IPS-NIHi11 (cell line): Measurements from ENCODE around the gene LRRN4.
A peak's percentile ranks its signal among the peaks of the same experiment; 100 is the strongest.
"Not testable (repeated sequence)": the region's sequence is repeated elsewhere in the genome, so short reads cannot be mapped to it uniquely, and the experiment has no call there.

ENCODE experiments used
- DNase-seq: peaks from one replicate; pipeline ENCODE4 v3.0.0; 2012; ENCODE audit warnings: mixed read lengths, low spot score

The LRRN4 gene

DNA sequence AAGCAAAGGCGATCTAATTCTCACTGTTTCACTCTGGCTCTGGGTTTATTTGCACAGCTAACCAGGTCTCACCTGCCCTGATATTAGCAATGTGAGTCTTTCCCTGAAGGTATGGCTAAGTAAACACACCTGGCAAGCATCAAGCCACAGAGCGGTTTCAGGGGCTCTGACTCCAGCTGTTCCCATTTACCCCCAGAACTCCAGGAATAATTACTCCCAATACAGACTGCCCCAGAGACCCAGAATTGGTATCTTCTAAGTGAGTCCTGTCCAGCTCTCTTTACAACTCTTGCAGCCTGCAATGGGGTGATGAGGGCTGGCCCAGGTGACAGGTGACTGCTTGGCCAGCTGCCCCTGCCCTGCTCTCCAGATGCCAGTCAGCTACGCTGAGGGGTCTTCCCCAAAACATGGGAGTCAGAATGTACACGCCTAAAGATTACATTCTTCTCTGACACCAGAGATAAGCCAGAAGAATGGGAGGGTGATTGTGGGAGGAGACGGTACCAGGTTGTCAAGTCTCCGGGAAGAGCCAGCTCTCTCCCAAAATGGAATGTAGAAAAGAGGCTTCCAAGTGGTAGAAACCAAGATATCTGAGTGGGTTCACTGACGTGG, 4.9 kb upstream of the LRRN4 start:
- no peak for DNase-seq

DNA sequence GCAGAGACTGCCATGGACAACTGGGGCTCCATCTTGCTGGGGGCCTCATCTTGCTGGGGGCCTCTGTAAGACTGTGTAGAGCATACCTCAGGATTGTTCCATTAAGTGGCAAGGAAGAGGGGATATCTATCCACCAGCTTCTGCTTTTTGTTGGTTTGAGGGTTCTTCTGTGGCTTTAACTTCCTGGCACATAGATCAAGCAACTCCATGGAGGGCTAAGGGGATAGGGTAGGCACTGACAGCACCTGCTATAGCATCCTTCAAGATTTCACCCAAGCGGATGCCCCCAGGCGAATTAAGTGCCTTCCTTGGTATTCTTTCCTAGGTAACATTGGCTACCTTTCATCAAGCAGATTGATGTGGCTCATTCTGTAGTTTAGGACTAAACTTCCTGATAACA, 3.8 kb upstream of the LRRN4 start:
- no peak for DNase-seq

- DNase-seq, result no peak
Observed at GRCh38 chr20:6057139-6057538, 3.3 kb upstream of the LRRN4 start.

DNA sequence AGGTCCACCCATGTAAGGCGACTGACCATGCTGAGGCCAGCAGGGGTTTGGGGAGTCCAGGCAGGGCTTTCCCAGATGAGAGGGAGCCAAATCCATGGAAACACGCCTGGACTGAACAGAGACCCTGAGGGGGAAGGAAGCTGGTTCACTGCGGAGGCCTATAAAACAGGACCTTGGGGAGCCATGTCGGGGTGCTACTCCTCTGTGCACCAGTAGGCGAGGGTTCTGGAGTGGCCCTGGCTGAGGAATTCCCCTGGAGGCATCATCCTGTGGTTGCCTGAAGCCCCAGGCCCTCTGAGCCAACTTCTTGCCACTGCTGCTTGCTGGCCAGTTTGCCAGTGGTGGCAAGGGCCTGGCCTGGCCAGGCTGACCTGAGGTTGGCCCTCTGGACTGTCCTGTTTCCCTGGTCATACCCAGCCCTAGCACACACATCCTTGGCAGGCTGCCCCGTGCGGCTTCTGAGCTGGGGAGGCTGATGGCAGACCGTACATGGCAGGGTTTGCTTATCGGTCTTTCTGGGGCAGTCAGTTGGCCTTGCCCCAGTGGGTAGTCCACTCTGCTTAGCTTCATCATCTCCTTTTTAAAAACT, 2.2 kb upstream of the LRRN4 start:
- no peak for DNase-seq

DNA sequence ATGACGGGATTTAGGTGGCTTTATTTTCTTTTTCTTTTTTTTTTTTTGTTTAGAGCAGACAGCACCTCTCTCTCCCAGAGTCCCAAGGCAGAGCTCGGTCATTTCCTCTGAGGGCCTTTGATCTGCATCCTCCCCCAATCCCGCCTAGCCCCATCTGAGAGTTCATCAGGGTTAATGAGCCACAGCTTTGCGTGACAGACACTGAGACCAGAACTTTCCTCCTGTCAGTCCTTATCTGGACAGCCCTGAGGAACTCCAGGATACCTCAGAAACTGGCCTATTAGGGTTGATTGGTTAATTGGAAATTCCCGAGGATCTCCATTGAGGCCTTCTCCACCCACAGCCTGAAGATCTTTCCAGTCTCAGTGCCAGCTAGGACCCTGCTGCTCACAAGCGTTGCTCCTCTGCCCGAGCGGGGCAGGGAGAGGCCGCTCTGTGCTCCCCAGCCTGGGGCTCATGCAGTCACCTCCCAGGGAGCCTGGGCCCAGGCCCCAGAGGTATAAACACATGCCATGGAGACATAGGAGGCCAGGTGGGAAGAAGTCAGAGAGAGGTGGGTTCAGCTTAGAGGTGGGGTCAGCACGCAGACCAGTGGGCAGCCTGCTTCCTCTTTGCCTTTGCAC, 1.4 kb upstream of the LRRN4 start:
- DNase-seq, result no peak

GRCh38 chr20:6054689-6055051, 810 bp upstream of the LRRN4 start:
- not testable (repeated sequence) for DNase-seq

- no peak for DNase-seq
Observed at GRCh38 chr20:6053064-6053775, 640 bp downstream of the LRRN4 start.

DNA sequence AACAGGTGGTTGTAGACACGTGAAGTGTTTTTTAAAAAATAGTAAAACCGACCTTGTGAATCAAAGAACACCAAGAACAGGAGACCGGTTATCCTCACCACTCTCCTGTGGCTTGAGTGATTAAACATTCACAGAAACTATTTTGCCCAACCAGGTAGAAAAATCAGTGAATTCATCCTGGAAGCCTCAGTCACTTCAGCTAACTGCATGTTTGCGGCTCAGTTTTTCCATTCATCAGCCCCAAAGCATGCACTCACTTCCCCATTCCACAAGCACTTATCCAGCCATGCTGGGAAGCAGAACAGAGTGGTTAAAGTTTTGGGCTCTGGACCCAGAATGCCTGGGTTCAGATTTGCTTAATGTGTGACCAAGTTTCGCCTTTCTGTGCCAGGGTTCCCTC, 2.4 kb downstream of the LRRN4 start:
- no peak for DNase-seq

DNA sequence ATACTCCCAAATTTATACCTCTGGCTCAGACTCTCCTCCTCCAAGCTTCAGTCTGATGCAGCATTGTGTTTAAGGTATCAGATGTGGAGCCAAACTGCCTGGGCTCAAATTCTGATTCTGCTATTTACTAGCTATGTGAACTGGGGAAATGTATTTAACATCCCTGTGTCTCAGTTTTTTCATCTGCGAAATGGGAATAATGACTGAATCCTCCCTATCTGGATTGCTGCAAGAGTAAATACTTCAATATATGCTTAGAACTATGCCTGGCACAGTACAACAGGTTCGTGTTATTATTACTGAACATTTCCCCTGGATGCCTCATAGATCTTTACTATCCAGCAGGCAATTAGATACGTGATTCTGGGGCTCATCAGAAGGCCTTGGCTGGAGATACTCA, 5.5 kb downstream of the LRRN4 start:
- DNase-seq, result no peak

- DNase-seq, result no peak
Observed at GRCh38 chr20:6046432-6046831, 7.4 kb downstream of the LRRN4 start.

GRCh38 chr20:6045566-6045965, 8.3 kb downstream of the LRRN4 start:
- no peak for DNase-seq

GRCh38 chr20:6044115-6044514, 9.7 kb downstream of the LRRN4 start:
- DNase-seq, result peak; percentile 46

DNA sequence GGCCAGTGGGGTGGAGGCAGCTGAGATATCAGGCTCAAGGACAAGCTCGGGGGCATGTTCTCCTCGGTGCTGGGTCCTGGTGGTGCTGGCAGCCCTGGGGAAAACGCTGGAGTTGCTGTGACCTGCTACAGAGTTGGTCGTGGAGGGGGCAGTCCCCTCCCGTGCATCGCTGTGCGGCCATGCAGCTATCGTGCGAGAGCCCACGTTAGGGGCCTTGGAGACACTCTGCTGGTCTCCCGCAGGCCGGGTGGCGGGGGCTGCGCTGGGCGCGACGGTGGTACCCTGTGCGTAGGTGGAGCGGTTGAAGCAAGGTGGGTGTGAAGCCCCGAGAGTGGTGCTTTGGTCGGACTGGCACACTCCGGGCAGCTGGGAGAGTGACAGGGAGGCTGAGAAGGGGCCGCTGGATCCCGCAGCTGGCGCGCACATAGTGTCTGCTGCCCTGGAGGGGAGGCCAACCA, 12.0 kb downstream of the LRRN4 start:
- DNase-seq, result no peak

DNA sequence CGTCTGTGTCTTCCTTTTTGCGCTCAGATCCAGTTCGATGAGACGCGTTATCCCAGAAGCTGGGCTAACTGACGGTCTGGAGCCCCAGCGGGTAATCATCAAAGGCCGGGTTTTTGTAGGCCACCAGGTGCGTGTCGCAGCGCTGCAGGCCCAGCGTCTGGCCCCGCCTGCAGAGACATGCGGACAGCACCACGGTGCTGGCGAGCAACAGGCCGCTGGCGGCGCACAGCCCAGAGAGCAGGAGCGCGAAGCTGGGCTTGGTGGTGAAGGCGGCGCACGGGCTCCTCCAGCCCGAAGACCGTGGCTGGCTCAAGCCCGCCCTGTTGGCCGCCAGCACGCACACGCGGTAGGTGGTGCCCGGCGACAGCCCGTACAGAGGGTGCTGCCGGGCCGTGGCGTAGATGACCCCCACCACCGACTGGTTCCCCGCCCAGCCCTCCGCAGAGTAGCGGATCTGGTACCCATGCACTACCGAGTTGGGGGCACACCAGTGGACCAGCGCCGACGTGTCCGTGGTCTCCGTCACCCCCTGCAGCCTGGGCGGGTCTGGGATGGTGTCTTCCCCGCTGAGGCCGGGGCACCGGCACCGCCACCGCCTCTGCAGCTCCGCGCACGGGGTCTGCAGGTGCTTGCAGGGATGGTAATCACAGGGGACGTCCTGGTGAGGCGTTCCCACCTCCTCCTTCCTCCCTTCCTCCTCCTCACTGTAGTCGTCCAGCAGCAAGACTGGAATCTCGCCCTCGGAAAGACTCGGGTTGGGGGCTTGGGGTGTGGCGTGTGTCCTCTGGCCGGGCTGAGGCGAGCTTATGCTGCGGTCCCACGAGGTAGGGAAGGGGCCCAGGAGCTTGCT, 12.7 kb downstream of the LRRN4 start:
- DNase-seq, result no peak

DNA sequence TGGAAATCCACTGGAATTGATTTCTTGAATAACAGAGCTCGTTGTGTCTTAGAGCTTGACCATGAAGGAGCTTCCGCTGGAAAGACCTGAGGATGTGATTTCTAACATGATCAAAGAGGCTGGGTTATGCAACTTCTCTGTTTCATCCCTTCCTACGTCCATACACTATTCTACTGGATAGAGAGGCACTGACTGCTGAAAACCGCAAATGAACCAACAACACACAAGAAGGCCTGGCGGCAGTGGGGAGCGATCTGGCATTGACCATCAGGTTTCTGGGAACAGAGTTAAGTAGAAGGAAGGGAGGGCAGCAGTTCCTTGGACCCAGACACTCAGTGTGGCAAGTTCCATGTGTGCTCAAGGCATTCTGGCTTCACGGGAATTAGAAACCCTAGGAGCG, 13.3 kb downstream of the LRRN4 start:
- DNase-seq, result no peak

- DNase-seq, result no peak
Observed at GRCh38 chr20:6039766-6040165, 14.1 kb downstream of the LRRN4 start.

GRCh38 chr20:6038256-6038655, 15.6 kb downstream of the LRRN4 start:
- DNase-seq, result peak; percentile 14

DNA sequence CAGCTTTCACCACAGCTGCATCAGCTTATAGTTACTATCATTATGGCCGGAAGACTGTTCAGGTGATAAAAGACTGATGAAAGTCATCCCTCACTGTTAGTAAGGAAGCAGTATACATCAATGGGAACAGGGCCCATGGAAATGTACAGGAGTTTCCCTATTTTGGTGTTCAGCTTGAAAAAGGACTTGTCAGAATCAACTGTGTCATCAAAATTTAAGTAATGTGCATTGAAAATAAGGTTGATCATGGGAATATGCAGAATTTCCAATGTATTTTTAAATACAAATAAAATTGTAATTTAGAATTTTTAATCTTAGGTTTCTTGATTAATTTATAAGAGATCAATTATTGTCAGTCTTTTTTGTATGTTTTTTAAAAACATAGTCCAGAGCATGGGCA, 16.8 kb downstream of the LRRN4 start:
- DNase-seq, result no peak

- no peak for DNase-seq
Observed at GRCh38 chr20:6036213-6036612, 17.6 kb downstream of the LRRN4 start.

DNA sequence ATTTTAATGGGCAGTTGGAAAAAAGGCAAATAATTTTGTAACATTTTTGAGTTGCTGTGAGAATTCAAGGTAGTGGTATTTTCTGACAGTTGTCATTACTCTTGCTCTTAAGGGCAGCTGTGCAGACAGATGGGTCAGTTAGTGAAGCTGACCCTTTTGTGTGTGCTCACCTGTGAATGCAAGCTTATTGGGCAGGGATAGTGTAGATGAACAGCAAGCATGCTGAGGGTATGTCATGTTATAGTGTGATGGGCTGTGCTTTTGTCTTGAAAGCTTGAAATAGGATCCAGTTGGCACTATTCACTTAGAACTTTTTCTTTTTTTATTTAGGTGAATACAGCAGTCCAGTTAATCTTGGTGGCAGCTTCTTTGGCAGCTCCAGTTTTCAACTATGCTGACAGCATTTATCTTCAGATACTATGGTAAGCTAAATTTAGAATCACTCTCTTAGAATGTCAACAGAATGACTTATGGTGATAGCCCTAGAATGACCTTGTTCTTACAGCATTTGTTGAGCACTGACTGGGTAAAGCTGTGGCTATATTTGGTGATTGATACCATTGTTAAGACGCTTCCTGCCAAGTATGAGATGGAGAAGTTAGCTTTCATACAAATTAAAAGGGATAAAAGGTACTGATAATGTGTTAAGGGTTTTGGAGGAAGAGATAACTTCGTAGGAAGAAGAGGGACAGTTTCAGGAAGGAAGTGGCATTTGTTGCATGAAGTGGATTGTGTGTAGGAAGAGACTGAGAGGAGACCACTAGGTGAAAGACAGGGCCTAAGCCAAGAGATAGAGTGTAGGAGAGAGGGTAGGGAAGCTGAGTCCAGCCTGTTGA, 19.5 kb downstream of the LRRN4 start:
- DNase-seq, result no peak

DNA sequence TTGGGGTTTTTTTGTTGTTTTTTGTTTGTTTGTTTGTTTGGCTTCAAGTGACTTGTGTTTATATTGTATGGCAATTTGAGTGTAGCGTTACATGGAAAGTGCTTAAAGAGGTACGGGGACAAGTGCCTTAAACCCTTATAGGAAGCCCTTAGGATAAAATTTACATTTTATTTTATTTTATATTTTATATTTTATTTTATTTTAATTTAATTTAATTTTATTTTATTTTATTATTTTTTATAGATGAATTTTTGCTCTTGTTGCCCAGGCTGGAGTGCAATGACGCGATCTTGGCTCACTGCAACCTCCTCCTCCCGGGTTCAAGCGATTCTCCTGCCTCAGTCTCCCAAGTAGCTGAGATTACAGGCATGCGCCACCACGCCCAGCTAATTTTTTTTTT, 21.0 kb downstream of the LRRN4 start:
- not testable (repeated sequence) for DNase-seq
